H9 (cell line): Measurements from ENCODE around the gene DNAH11. TPM values are rescaled to one million over a fixed set of nuclear protein-coding genes. Genes with fewer than 3 reads are reported as not detected.

Source experiments
- DNase-seq: peaks from one replicate; pipeline ENCODE4 v3.0.0-alpha.2; 2017
- H2AFZ ChIP-seq: one replicate; pipeline ENCODE4 v1.6.1; 2013; ENCODE audit warnings: mild to moderate bottlenecking, low read length, control low read depth, moderate library complexity
- H2AK5ac ChIP-seq: 2 replicates; pipeline ENCODE4 v1.6.1; 2013; ENCODE audit warnings: low read length, control low read depth, mixed read lengths; ENCODE audit not compliant: insufficient read length
- H2BK120ac ChIP-seq: one replicate; pipeline ENCODE4 v1.6.1; 2013; ENCODE audit warnings: low read depth, mild to moderate bottlenecking, low read length, control low read depth, inconsistent platforms; ENCODE audit not compliant: poor library complexity, severe bottlenecking
- H2BK12ac ChIP-seq: 2 replicates; pipeline ENCODE4 v1.6.1; 2013; ENCODE audit warnings: low read length, control low read depth, mixed read lengths, low read depth; ENCODE audit not compliant: insufficient read length
- H2BK15ac ChIP-seq: 2 replicates; pipeline ENCODE4 v1.6.1; 2013; ENCODE audit warnings: low read depth, low read length, control low read depth
- H2BK20ac ChIP-seq: one replicate; pipeline ENCODE4 v1.6.1; 2013; ENCODE audit warnings: low read depth, mild to moderate bottlenecking, low read length, control low read depth, inconsistent platforms; ENCODE audit not compliant: poor library complexity, severe bottlenecking
- H2BK5ac ChIP-seq: 2 replicates; pipeline ENCODE4 v1.6.1; 2013; ENCODE audit warnings: low read length, control low read depth, mixed read lengths; ENCODE audit not compliant: insufficient read length
- H3K14ac ChIP-seq: 2 replicates; pipeline ENCODE4 v1.6.1; 2013; ENCODE audit warnings: low read length, control low read depth; ENCODE audit not compliant: insufficient read depth
- H3K18ac ChIP-seq: 2 replicates; pipeline ENCODE4 v1.6.1; 2013; ENCODE audit warnings: low read depth, mild to moderate bottlenecking, mixed read lengths, low read length, control low read depth; ENCODE audit not compliant: insufficient read length
- H3K23ac ChIP-seq: 2 replicates; pipeline ENCODE4 v1.6.1; 2013; ENCODE audit warnings: low read length, control low read depth, mixed read lengths, low read depth; ENCODE audit not compliant: insufficient read length
- H3K23me2 ChIP-seq: 2 replicates; pipeline ENCODE4 v1.6.1; 2013; ENCODE audit warnings: low read depth, mild to moderate bottlenecking, mixed read lengths, low read length, control low read depth; ENCODE audit not compliant: insufficient read length, poor library complexity, severe bottlenecking
- H3K27ac ChIP-seq: 2 replicates; pipeline ENCODE4 v1.5.1; 2013; ENCODE audit warnings: low read length, control low read depth, mixed read lengths, low read depth; ENCODE audit not compliant: insufficient read length
- H3K27me3 ChIP-seq: 2 replicates; pipeline ENCODE4 v1.6.1; 2013; ENCODE audit warnings: low read length, control low read depth, inconsistent platforms; ENCODE audit not compliant: insufficient read depth
- H3K4ac ChIP-seq: 2 replicates; pipeline ENCODE4 v1.6.1; 2013; ENCODE audit warnings: low read depth, mild to moderate bottlenecking, control low read depth, inconsistent platforms, low read length, moderate library complexity
- H3K4me1 ChIP-seq: 2 replicates; pipeline ENCODE4 v1.6.1; 2013; ENCODE audit warnings: low read length, control low read depth, inconsistent platforms; ENCODE audit not compliant: insufficient read depth
- H3K4me2 ChIP-seq: 2 replicates; pipeline ENCODE4 v1.6.1; 2013; ENCODE audit warnings: low read length, control low read depth, mixed read lengths; ENCODE audit not compliant: insufficient read length, insufficient read depth
- H3K56ac ChIP-seq: 2 replicates; pipeline ENCODE4 v1.6.1; 2013; ENCODE audit warnings: low read depth, mild to moderate bottlenecking, mixed read lengths, low read length, control low read depth; ENCODE audit not compliant: insufficient read length
- H3K79me1 ChIP-seq: 2 replicates; pipeline ENCODE4 v1.6.1; 2013; ENCODE audit warnings: low read depth, mild to moderate bottlenecking, moderate library complexity, low read length, control low read depth, inconsistent platforms; ENCODE audit not compliant: insufficient read depth, poor library complexity, severe bottlenecking
- H3K79me2 ChIP-seq: 2 replicates; pipeline ENCODE4 v1.6.1; 2013; ENCODE audit warnings: low read length, control low read depth, inconsistent platforms; ENCODE audit not compliant: insufficient read depth
- H3K9ac ChIP-seq: 2 replicates; pipeline ENCODE4 v1.6.1; 2013; ENCODE audit warnings: low read length, control low read depth, mixed read lengths; ENCODE audit not compliant: insufficient read length; ENCODE audit errors: extremely low read depth
- H3K9me3 ChIP-seq: one replicate; pipeline ENCODE4 v1.6.1; 2013; ENCODE audit warnings: low read depth, low read length, inconsistent platforms; ENCODE audit not compliant: control insufficient read depth
- H3T11ph ChIP-seq: one replicate; pipeline ENCODE4 v1.6.1; 2013; ENCODE audit warnings: mild to moderate bottlenecking, low read length, control low read depth, inconsistent platforms
- H4K20me1 ChIP-seq: one replicate; pipeline ENCODE4 v1.6.1; 2013; ENCODE audit not compliant: control insufficient read depth, insufficient read length, insufficient read depth
- H4K5ac ChIP-seq: 2 replicates; pipeline ENCODE4 v1.6.1; 2013; ENCODE audit warnings: low read depth, mild to moderate bottlenecking, mixed read lengths, low read length, control low read depth; ENCODE audit not compliant: insufficient read length
- H4K8ac ChIP-seq: replicated peaks from 2 replicates; pipeline ENCODE4 v1.6.1; 2013; ENCODE audit warnings: low read length, control low read depth, mixed read lengths, low read depth; ENCODE audit not compliant: insufficient read length
- H4K91ac ChIP-seq: 2 replicates; pipeline ENCODE4 v1.6.1; 2013; ENCODE audit warnings: low read depth, mild to moderate bottlenecking, moderate library complexity, mixed read lengths, low read length, control low read depth; ENCODE audit not compliant: insufficient read length
- H3K27ac Mint-ChIP-seq, 3 experiments: 2 replicates in 2 of 3; 3 replicates in 1 of 3; pipeline ENCODE4 v1.8.0; 2020 to 2021; ENCODE audit warnings: mixed read lengths in 3 of 3, mild to moderate bottlenecking in 1 of 3, moderate library complexity in 1 of 3
- H3K27me3 Mint-ChIP-seq: 2 replicates; pipeline ENCODE4 v1.8.0; 2021; ENCODE audit warnings: low read depth, mild to moderate bottlenecking, moderate library complexity, mixed read lengths
- H3K36me3 Mint-ChIP-seq, 3 experiments: 2 replicates in 2 of 3; 3 replicates in 1 of 3; pipeline ENCODE4 v1.8.0; 2020 to 2021; ENCODE audit warnings: low read depth in 3 of 3, mixed read lengths in 3 of 3; ENCODE audit not compliant: insufficient read depth in 1 of 3
- H3K4me1 Mint-ChIP-seq, 2 experiments: 2 replicates each; pipeline ENCODE4 v1.8.0; 2020; ENCODE audit warnings: mixed read lengths in 2 of 2
- H3K4me3 Mint-ChIP-seq, 2 experiments: 2 replicates in 1 of 2; 3 replicates in 1 of 2; pipeline ENCODE4 v1.8.0; 2020 to 2021; ENCODE audit warnings: mild to moderate bottlenecking in 2 of 2, mixed read lengths in 2 of 2, moderate library complexity in 1 of 2
- H3K9me3 Mint-ChIP-seq, 2 experiments: 2 replicates in 1 of 2; 3 replicates in 1 of 2; pipeline ENCODE4 v1.8.0; 2020; ENCODE audit warnings: mild to moderate bottlenecking in 2 of 2, mixed read lengths in 2 of 2, moderate library complexity in 1 of 2
- WGBS: extraction: QIAGEN DNeasy Blood & Tissue Kit; methylation state at CpG from one replicate; pipeline ENCODE4 v1.1.7; 2013; ENCODE audit warnings: missing lambda C conversion rate, low lambda C conversion rate, mixed read lengths; ENCODE audit not compliant: insufficient read length; ENCODE audit errors: extremely low coverage; 5-methylcytosine and 5-hydroxymethylcytosine counted together
- total RNA-seq: library from RNA; stranded (reverse); gene quantifications from 2 replicates; pipeline ENCODE4 v1.2.1, GENCODE V29; 2021
- TF ChIP-seq, protein P1 (sequence below): fragments of 200-600 bp; sonication (generic); conservative IDR thresholded peaks from 3 replicates; pipeline ENCODE4 v1.8.0; 2021; ENCODE audit warnings: antibody characterized with exemption, mild to moderate bottlenecking

DNAH11 gene
- total RNA-seq, 1 experiment from 2014 or later: 2.5 TPM

DNA sequence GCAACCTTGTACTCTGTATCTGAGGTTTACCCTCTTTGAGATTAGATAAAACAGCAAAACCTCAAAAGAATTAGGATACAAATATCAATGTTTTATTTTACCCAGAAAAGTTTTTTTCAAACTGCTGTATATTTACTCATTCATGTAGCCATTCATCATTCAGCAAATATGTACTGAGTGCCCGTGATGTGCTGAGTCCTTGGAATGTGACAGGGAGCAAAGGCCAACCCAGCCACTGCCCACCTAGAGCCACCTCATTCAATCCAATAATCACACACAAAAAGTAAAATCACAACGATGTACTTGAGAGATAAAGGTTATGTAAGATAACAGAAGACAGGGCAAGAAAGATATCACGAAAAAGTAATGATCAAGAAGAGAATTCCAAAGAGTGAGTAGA lies 215.4 kb downstream of the DNAH11 start:
- Histone ChIP-seq H3K14ac (no peak overlapping the region), H2BK120ac (no peak overlapping the region), H3K18ac (no peak overlapping the region), H2BK20ac (no peak overlapping the region), H4K20me1 (no peaks in the 10 kb centered on the region), H3K23ac (no peak overlapping the region), H4K91ac (no peak overlapping the region), H3T11ph (no peak overlapping the region), H3K4me1 (peaks cover 6% of the 10 kb centered on the region; the same call in 1 of the 2 replicates), H4K5ac (no peak overlapping the region), H3K56ac (no peak overlapping the region), H3K4ac (no peak overlapping the region), H3K27ac (no peak overlapping the region), H4K8ac (no peak overlapping the region), H3K9ac (no peak overlapping the region), H2BK5ac (no peak overlapping the region), H2AFZ (no peak overlapping the region), H2BK15ac (no peak overlapping the region), H3K79me2 (no peaks in the 10 kb centered on the region), H3K79me1 (no peaks in the 10 kb centered on the region), H2AK5ac (no peak overlapping the region), H3K9me3 (no peaks in the 10 kb centered on the region), H3K27me3 (no peaks in the 10 kb centered on the region), H3K4me2 (no peak overlapping the region), H3K23me2 (no peaks in the 10 kb centered on the region), H2BK12ac (no peak overlapping the region)
- no peaks in the 10 kb centered on the region for H3K27me3 Mint-ChIP-seq
- no peaks in the 10 kb centered on the region; a peak in 1 of 5 replicates for H3K9me3 Mint-ChIP-seq
- DNase-seq: no peak
- no peak overlapping the region for H3K27ac Mint-ChIP-seq
- peaks cover 24 to 25% of the 10 kb centered on the region in 2 experiments for H3K4me1 Mint-ChIP-seq
- no peaks in the 10 kb centered on the region for H3K36me3 Mint-ChIP-seq
- TF ChIP-seq, protein P1, sequence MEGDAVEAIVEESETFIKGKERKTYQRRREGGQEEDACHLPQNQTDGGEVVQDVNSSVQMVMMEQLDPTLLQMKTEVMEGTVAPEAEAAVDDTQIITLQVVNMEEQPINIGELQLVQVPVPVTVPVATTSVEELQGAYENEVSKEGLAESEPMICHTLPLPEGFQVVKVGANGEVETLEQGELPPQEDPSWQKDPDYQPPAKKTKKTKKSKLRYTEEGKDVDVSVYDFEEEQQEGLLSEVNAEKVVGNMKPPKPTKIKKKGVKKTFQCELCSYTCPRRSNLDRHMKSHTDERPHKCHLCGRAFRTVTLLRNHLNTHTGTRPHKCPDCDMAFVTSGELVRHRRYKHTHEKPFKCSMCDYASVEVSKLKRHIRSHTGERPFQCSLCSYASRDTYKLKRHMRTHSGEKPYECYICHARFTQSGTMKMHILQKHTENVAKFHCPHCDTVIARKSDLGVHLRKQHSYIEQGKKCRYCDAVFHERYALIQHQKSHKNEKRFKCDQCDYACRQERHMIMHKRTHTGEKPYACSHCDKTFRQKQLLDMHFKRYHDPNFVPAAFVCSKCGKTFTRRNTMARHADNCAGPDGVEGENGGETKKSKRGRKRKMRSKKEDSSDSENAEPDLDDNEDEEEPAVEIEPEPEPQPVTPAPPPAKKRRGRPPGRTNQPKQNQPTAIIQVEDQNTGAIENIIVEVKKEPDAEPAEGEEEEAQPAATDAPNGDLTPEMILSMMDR: no peak
- WGBS: no CpG with 5 or more reads among the region's 3 CpGs
- no peak overlapping the region for H3K4me3 Mint-ChIP-seq
